Progenitor cell of endocrine pancreas (in vitro differentiated cells): ENCODE data around the gene PRPF39. TPM values are rescaled to one million over a fixed set of nuclear protein-coding genes. Genes with fewer than 3 reads are reported as not detected.

Source experiments
- DNase-seq: peaks from one replicate; pipeline ENCODE4 v3.0.0; 2021; ENCODE audit warnings: low spot score; ENCODE audit not compliant: unreplicated experiment
- H3K27ac Mint-ChIP-seq: 2 replicates; pipeline ENCODE4 v1.8.0; 2021; ENCODE audit warnings: mild to moderate bottlenecking, moderate library complexity, mixed read lengths
- H3K27me3 Mint-ChIP-seq: 2 replicates; pipeline ENCODE4 v1.8.0; 2021; ENCODE audit warnings: mixed read lengths
- H3K36me3 Mint-ChIP-seq: 2 replicates; pipeline ENCODE4 v1.8.0; 2022; ENCODE audit warnings: mixed read lengths; ENCODE audit not compliant: insufficient read depth
- H3K4me1 Mint-ChIP-seq: 2 replicates; pipeline ENCODE4 v1.8.0; 2021; ENCODE audit warnings: low read depth, mixed read lengths
- H3K4me3 Mint-ChIP-seq: 2 replicates; pipeline ENCODE4 v1.8.0; 2021; ENCODE audit warnings: low read depth, mild to moderate bottlenecking, moderate library complexity, mixed read lengths
- H3K9me3 Mint-ChIP-seq: 2 replicates; pipeline ENCODE4 v1.8.0; 2021; ENCODE audit warnings: low read depth, mixed read lengths
- CTCF ChIP-seq: fragments of 200-600 bp; sonication (generic); IDR thresholded peaks from one replicate; pipeline ENCODE4 v1.5.0; 2021; ENCODE audit warnings: antibody characterized with exemption, mild to moderate bottlenecking; ENCODE audit not compliant: unreplicated experiment
- long read RNA-seq: library from polyadenylated mRNA; unstranded; transcript quantifications from one replicate; pipeline ENCODE4 v2.0.0, GENCODE V29; 2020
- total RNA-seq: library from RNA; stranded (reverse); gene quantifications from 2 replicates; pipeline ENCODE4 v1.2.1, GENCODE V29; 2021

PRPF39 gene
- 66.8 and 78.0 TPM in 2 replicates for total RNA-seq
- long read RNA-seq, transcript PRPF39-202 (15 exons, 3,174 nt), result minor isoform, 8 of 268 reads
- long read RNA-seq, transcript PRPF39-201 (14 exons, 2,868 nt), result major isoform, 44 of 268 reads
- long read RNA-seq, partial matches to known transcripts, result 107 of 268 reads
- long read RNA-seq, other reads (novel, unspliced or antisense), result 107 of 268 reads

GRCh38 chr14:45083976-45084722 is at the start of gene PRPF39:
PRPF39 (plus strand) TSS chr14:45084116; CDS start chr14:45095240, 11,124 bp downstream.
- H3K4me3 Mint-ChIP-seq, result peak within 1 kb of the TSS; percentile 99
- H3K4me1 Mint-ChIP-seq, result peaks cover 34% of the 10 kb centered on the region
- H3K27me3 Mint-ChIP-seq, result no peaks in the 10 kb centered on the region
- H3K36me3 Mint-ChIP-seq, result no peaks in the 10 kb centered on the region
- H3K9me3 Mint-ChIP-seq, result no peaks in the 10 kb centered on the region
- DNase-seq, result peak; percentile 95
- no peak for TF ChIP-seq CTCF
- peak within 1 kb of the TSS; percentile 98 for H3K27ac Mint-ChIP-seq

DNA sequence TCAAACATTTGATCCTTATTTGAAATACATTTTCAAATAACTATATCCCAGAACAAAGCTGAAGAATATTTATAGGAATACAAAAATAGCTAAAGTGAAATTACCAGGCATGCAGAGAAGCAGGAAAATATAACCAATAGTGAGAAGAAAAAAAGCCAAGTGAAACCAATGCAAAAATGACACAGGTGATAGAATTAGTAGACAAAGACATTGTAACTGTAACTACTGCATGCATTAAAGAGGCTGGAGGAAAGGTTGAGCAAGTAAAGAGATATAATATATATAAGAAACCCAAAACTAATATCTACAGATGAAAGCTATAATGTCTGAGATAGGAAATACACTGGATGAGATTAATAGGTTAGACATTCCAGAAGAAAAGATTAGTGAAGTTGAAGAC is 49.2 kb upstream of the PRPF39 start:
- Mint-ChIP-seq H3K9me3 (peaks cover 2% of the 10 kb centered on the region), H3K4me3 (no peak overlapping the region)
- no peak for TF ChIP-seq CTCF

DNA sequence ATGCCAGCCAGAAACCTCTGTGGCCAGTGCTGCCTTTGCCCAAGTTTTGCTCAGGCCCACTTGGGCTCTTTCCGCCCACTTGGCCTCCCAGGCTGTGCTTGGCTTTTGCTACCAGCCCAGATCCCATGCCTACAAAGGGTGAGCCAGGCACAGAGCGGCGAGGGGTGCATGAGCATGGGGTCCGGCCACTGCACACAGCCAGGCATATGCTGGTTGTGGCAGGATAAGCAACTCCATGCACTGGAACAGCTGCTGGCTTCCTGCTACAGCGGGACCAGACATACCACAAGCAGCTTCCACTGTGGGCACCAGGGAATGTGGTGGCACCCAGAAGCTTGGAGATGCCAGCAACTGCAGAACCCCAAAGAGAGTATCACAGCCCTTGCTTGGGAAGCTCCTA is 45.7 kb upstream of the PRPF39 start:
- no peak overlapping the region for H3K27ac Mint-ChIP-seq
- peaks cover 2% of the 10 kb centered on the region for H3K9me3 Mint-ChIP-seq
- H3K27me3 Mint-ChIP-seq, result no peaks in the 10 kb centered on the region
- H3K36me3 Mint-ChIP-seq, result peaks cover 41% of the 10 kb centered on the region
- no peak overlapping the region for H3K4me3 Mint-ChIP-seq
- peaks cover 3% of the 10 kb centered on the region for H3K4me1 Mint-ChIP-seq
- no peak for DNase-seq
- TF ChIP-seq CTCF, result no peak

More for the DNA sequence above, 49.2 kb upstream of the PRPF39 start:
- Mint-ChIP-seq H3K27me3 (no peaks in the 10 kb centered on the region), H3K4me1 (no peaks in the 10 kb centered on the region), H3K36me3 (peaks cover 30% of the 10 kb centered on the region), H3K27ac (no peak overlapping the region)
- no peak for DNase-seq

- no peak for TF ChIP-seq CTCF
- no peak for DNase-seq
- Mint-ChIP-seq H3K27me3 (no peaks in the 10 kb centered on the region), H3K4me3 (no peak overlapping the region), H3K27ac (no peak overlapping the region), H3K9me3 (peaks cover 2% of the 10 kb centered on the region), H3K4me1 (peaks cover 3% of the 10 kb centered on the region), H3K36me3 (peaks cover 41% of the 10 kb centered on the region)
Measured at GRCh38 chr14:45038865-45039264, 45.1 kb upstream of the PRPF39 start.

GRCh38 chr14:45039390-45039789 is 44.5 kb upstream of the PRPF39 start:
- no peaks in the 10 kb centered on the region for H3K27me3 Mint-ChIP-seq
- peaks cover 39% of the 10 kb centered on the region for H3K36me3 Mint-ChIP-seq
- no peak for TF ChIP-seq CTCF
- H3K27ac Mint-ChIP-seq, result no peak overlapping the region
- H3K4me1 Mint-ChIP-seq, result peaks cover 3% of the 10 kb centered on the region
- no peak overlapping the region for H3K4me3 Mint-ChIP-seq
- DNase-seq, result no peak
- peaks cover 2% of the 10 kb centered on the region for H3K9me3 Mint-ChIP-seq
